ENCODE data around the gene CDPF1. TPM values are rescaled to one million over a fixed set of nuclear protein-coding genes. Genes with fewer than 3 reads are reported as not detected.

The CDPF1 gene
- total RNA-seq, 2 donors from 2014 or later = 8.1 to 12.4 TPM

DNA sequence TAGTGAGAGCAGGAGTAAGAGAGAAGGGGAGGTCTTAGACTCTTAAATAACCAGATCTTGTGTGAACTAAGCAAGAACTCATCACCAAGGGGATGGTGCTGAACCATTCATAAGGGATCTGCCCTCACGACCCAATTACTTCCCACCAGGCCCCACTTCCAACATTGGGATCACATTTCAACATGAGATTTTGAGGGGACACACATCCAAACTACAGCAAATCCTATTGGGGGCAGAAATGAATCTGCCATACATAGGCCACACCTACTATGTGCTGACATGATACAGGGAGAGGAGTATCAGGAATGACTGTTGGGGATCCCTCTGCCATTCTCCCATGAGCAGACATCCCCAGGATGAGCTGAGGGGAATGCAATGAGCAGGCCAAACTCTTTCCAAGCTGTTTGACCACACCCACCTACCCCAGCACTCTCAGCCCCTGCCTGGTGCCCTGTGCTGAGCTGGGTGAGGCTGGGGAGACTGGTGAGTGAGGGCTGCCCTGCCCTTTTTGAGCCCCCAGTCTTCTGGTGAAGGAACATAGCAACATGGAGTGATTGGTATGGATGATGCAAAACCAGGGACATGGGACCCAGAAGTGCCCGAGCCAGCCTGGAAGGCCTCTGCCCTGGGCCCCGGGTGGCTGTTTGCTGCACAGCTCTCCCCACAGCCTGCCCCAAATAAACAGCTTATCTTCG, 45.3 kb upstream of the CDPF1 start:
- H3K9me3 ChIP-seq = no peaks in the 10 kb centered on the region
- H3K4me1 ChIP-seq (ENCODE audit: control insufficient read depth in 1 of 2, low read depth in 2 of 2) = peaks cover 10 to 20% of the 10 kb centered on the region in 2 donors
- peak overlapping the region; percentile 97 to 99 for H3K27ac ChIP-seq
- H3K27me3 ChIP-seq (replicated peaks; ENCODE audit: insufficient read depth) = no peaks in the 10 kb centered on the region
- TF ChIP-seq, protein P1, sequence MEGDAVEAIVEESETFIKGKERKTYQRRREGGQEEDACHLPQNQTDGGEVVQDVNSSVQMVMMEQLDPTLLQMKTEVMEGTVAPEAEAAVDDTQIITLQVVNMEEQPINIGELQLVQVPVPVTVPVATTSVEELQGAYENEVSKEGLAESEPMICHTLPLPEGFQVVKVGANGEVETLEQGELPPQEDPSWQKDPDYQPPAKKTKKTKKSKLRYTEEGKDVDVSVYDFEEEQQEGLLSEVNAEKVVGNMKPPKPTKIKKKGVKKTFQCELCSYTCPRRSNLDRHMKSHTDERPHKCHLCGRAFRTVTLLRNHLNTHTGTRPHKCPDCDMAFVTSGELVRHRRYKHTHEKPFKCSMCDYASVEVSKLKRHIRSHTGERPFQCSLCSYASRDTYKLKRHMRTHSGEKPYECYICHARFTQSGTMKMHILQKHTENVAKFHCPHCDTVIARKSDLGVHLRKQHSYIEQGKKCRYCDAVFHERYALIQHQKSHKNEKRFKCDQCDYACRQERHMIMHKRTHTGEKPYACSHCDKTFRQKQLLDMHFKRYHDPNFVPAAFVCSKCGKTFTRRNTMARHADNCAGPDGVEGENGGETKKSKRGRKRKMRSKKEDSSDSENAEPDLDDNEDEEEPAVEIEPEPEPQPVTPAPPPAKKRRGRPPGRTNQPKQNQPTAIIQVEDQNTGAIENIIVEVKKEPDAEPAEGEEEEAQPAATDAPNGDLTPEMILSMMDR (IDR thresholded peaks at IDR 0.05) = no peak
- H3K4me3 ChIP-seq = peak overlapping the region; percentile 92
- H3K36me3 ChIP-seq = peaks cover 23% of the 10 kb centered on the region
- DNase-seq (ENCODE audit: low spot score) (no peak), ATAC-seq (ENCODE audit: insufficient number of reproducible peaks, low FRiP score, low read depth) (no peak)

DNA sequence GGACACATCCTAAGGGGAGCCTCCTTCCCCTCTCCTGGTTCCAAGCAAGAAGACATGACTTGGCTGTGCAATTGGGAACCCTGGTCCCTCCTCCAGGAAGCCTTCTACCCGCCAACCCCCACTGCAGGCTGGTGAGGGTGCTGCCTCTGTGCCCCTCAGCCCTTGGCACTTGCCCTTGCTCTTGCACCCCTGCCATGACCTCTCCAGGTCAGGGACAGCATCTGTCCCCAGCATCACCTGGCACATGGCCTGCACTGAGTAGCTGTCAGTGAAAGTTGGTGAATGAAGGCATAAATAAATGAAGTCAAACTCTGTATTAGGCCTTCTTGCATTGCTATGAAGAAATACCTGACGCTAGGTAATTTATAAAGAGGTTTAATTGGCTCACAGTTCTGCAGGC, 44.7 kb upstream of the CDPF1 start:
- Histone ChIP-seq H3K27ac (no peak overlapping the region), H3K4me3 (no peak overlapping the region), H3K27me3 (replicated peaks; ENCODE audit: insufficient read depth) (no peaks in the 10 kb centered on the region), H3K36me3 (peaks cover 28% of the 10 kb centered on the region), H3K4me1 (ENCODE audit: control insufficient read depth in 1 of 2, low read depth in 2 of 2) (peaks cover 10 to 20% of the 10 kb centered on the region in 2 donors), H3K9me3 (no peaks in the 10 kb centered on the region)
- TF ChIP-seq, protein P1 (IDR thresholded peaks at IDR 0.05) = no peak
- DNase-seq (ENCODE audit: low spot score) (no peak), ATAC-seq (ENCODE audit: insufficient number of reproducible peaks, low FRiP score, low read depth) (no peak)

DNA sequence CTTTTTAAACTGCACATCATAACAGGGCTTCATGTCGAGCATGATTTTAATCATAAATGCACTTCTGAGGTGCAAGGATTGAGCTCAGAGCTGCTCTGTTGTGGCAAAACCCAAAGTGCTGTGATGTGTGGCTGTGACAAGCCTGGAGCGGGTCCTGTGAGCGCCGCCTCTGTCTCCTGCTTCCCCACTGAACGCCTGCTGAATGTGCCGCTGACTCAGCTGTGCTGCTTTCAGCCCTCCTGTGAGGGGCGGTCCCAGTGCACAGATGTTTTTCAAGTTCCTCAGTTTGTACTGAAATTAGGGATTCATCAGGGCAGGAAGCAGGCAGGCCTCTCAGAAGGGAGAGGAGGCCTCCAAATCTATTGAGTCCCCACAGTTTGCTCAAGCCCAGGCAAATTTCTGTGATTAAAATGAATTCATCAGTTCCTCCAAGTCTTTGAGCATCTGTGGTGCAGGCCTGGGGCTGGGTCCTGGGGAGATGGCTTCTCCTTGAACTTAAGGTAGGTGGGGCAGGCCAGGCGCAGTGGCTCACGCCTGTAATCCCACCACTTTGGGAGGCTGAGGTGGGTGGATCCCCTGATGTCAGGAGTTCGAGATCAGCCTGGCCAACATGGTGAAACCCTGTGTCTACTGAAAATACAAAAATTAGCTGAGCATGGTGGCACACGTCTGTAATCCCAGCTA, 43.6 kb upstream of the CDPF1 start:
- no peak for ATAC-seq (ENCODE audit: insufficient number of reproducible peaks, low FRiP score, low read depth)
- H3K36me3 ChIP-seq = peaks cover 35% of the 10 kb centered on the region

DNA sequence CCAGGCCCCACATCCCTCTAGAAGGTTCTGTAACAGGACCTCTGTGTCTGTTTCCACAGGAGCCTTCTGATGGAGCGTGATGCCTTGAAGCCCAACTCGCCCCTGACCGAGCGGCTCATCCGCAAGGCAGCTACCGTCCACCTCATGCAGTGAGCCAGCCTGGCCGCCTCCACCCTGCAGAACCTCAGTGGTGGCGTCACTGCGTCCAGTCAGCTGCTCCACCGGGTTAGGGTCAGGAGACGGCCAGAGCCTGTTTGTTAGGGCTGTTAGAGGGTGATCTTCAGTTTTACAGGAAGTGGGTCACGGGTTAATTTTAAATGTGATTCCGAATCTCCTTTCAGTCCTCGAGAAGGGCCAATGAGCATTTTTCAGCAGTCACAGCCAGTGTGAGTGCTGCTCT, 42.6 kb upstream of the CDPF1 start:
- Histone ChIP-seq H3K27me3 (replicated peaks; ENCODE audit: insufficient read depth) (no peaks in the 10 kb centered on the region), H3K27ac (peak overlapping the region in 1 of 2 donors; percentile 41), H3K4me3 (no peak overlapping the region), H3K4me1 (ENCODE audit: control insufficient read depth in 1 of 2, low read depth in 2 of 2) (peaks cover 10 to 20% of the 10 kb centered on the region in 2 donors), H3K36me3 (peaks cover 35% of the 10 kb centered on the region), H3K9me3 (no peaks in the 10 kb centered on the region)
- TF ChIP-seq, protein P1 (IDR thresholded peaks at IDR 0.05) = no peak
- DNase-seq (ENCODE audit: low spot score) = no peak
- no peak for ATAC-seq (ENCODE audit: insufficient number of reproducible peaks, low FRiP score, low read depth)

More for the DNA sequence above, 43.6 kb upstream of the CDPF1 start:
- TF ChIP-seq, protein P1 (IDR thresholded peaks at IDR 0.05) = no peak
- no peak for DNase-seq (ENCODE audit: low spot score)
- peak overlapping the region in 1 of 2 donors; percentile 41 for H3K27ac ChIP-seq
- H3K4me1 ChIP-seq (ENCODE audit: control insufficient read depth in 1 of 2, low read depth in 2 of 2) = peaks cover 10 to 20% of the 10 kb centered on the region in 2 donors
- no peaks in the 10 kb centered on the region for H3K27me3 ChIP-seq (replicated peaks; ENCODE audit: insufficient read depth)
- no peak overlapping the region for H3K4me3 ChIP-seq
- no peaks in the 10 kb centered on the region for H3K9me3 ChIP-seq

DNA sequence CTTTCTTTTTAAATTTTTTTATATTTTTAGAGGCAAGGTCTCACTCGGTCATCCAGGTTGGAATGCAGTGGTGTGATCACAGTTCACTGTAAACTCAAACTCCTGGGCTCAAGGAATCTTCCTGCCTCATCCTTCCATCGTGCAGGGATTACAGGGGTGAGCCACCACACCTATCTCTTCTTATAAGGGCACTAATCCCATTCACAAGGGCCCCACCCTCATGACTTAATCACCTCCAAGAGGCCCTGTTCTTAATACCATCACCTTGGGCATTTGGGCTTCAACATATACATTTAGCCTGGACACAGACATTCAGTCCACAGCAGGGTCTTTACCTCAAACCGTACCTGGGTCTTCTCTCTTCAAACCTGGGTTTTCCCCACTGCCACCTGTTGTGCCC, 42.1 kb upstream of the CDPF1 start:
- Histone ChIP-seq H3K9me3 (no peaks in the 10 kb centered on the region), H3K27ac (no peak overlapping the region), H3K4me1 (ENCODE audit: control insufficient read depth in 1 of 2, low read depth in 2 of 2) (peaks cover 9 to 15% of the 10 kb centered on the region in 2 donors), H3K27me3 (replicated peaks; ENCODE audit: insufficient read depth) (no peaks in the 10 kb centered on the region), H3K36me3 (peaks cover 35% of the 10 kb centered on the region), H3K4me3 (no peak overlapping the region)
- DNase-seq (ENCODE audit: low spot score) (no peak), ATAC-seq (ENCODE audit: insufficient number of reproducible peaks, low FRiP score, low read depth) (no peak)
- TF ChIP-seq, protein P1 (IDR thresholded peaks at IDR 0.05) = no peak
